OCI-LY1 (cell line): ENCODE data around the gene GAPDHS.
A peak's percentile ranks its signal among the peaks of the same experiment; 100 is the strongest.

Source experiments
- H2AFZ ChIP-seq: fragments of 200-600 bp; sonication (generic), shearing (Covaris generic); 2 replicates; pipeline ENCODE4 v1.6.0; 2014; ENCODE audit warnings: antibody characterized with exemption, mild to moderate bottlenecking, low read length
- H3F3A ChIP-seq: fragments of 200-600 bp; sonication (generic), shearing (Covaris generic); 2 replicates; pipeline ENCODE4 v1.6.0; 2014; ENCODE audit warnings: mild to moderate bottlenecking, antibody characterized with exemption, low read length, moderate library complexity; ENCODE audit not compliant: insufficient read depth
- H3K27ac ChIP-seq: fragments of 200-600 bp; sonication (generic); 2 replicates; pipeline ENCODE4 v1.5.1; 2014; ENCODE audit warnings: low read length, mixed run types, mild to moderate bottlenecking, low read depth; ENCODE audit not compliant: poor library complexity, severe bottlenecking
- H3K27me3 ChIP-seq: fragments of 200-600 bp; sonication (generic); 2 replicates; pipeline ENCODE4 v1.6.0; 2014; ENCODE audit warnings: antibody characterized with exemption, mild to moderate bottlenecking, low read length, moderate library complexity; ENCODE audit not compliant: insufficient read depth
- H3K36me3 ChIP-seq: fragments of 200-600 bp; sonication (generic); 2 replicates; pipeline ENCODE4 v1.6.1; 2014; ENCODE audit warnings: mild to moderate bottlenecking, antibody characterized with exemption, low read length, moderate library complexity, mixed read lengths; ENCODE audit not compliant: insufficient read depth
- H3K4me1 ChIP-seq: fragments of 200-600 bp; sonication (generic); 2 replicates; pipeline ENCODE4 v1.5.1; 2014; ENCODE audit warnings: mild to moderate bottlenecking, low read length, moderate library complexity; ENCODE audit not compliant: insufficient read depth, severe bottlenecking
- H3K4me2 ChIP-seq: fragments of 200-600 bp; sonication (generic), shearing (Covaris generic); 2 replicates; pipeline ENCODE4 v1.6.1; 2014; ENCODE audit warnings: low read length
- H3K4me3 ChIP-seq: fragments of 200-600 bp; sonication (generic); 2 replicates; pipeline ENCODE4 v1.5.1; 2014; ENCODE audit warnings: low read length, low read depth, mild to moderate bottlenecking, mixed read lengths; ENCODE audit not compliant: poor library complexity, severe bottlenecking
- H3K79me2 ChIP-seq: fragments of 200-600 bp; shearing (Covaris generic); 2 replicates; pipeline ENCODE4 v1.6.1; 2016; ENCODE audit warnings: mixed run types, low read length, mixed read lengths; ENCODE audit not compliant: insufficient read depth
- H3K9ac ChIP-seq: fragments of 200-600 bp; sonication (generic), shearing (Covaris generic); 2 replicates; pipeline ENCODE4 v1.6.1; 2014; ENCODE audit warnings: mild to moderate bottlenecking, low read length, mixed read lengths
- H3K9me2 ChIP-seq: fragments of 200-600 bp; sonication (generic), shearing (Covaris generic); 2 replicates; pipeline ENCODE4 v1.6.1; 2014; ENCODE audit warnings: low read depth, mild to moderate bottlenecking, low read length, mixed read lengths
- H3K9me3 ChIP-seq: fragments of 200-600 bp; shearing (Covaris generic); 2 replicates; pipeline ENCODE4 v1.6.1; 2014; ENCODE audit warnings: low read length, mixed read lengths
- H4K20me1 ChIP-seq: fragments of 200-600 bp; sonication (generic), shearing (Covaris generic); 2 replicates; pipeline ENCODE4 v1.6.0; 2016; ENCODE audit warnings: mild to moderate bottlenecking, low read length; ENCODE audit not compliant: insufficient read depth
- EZH2 ChIP-seq: fragments of 200-600 bp; sonication (generic), shearing (Covaris generic); IDR thresholded peaks from 2 replicates; pipeline ENCODE4 v1.8.0; 2017; ENCODE audit warnings: borderline replicate concordance, mixed run types, mild to moderate bottlenecking, antibody characterized with exemption, low read length, moderate library complexity, mixed read lengths
- TF ChIP-seq, protein P1 (sequence below): fragments of 200-600 bp; sonication (generic), shearing (Covaris generic); IDR thresholded peaks from 2 replicates; pipeline ENCODE4 v1.5.1; 2017; ENCODE audit warnings: mild to moderate bottlenecking, antibody characterized with exemption, low read length, moderate library complexity, mixed read lengths

GAPDHS gene

DNA sequence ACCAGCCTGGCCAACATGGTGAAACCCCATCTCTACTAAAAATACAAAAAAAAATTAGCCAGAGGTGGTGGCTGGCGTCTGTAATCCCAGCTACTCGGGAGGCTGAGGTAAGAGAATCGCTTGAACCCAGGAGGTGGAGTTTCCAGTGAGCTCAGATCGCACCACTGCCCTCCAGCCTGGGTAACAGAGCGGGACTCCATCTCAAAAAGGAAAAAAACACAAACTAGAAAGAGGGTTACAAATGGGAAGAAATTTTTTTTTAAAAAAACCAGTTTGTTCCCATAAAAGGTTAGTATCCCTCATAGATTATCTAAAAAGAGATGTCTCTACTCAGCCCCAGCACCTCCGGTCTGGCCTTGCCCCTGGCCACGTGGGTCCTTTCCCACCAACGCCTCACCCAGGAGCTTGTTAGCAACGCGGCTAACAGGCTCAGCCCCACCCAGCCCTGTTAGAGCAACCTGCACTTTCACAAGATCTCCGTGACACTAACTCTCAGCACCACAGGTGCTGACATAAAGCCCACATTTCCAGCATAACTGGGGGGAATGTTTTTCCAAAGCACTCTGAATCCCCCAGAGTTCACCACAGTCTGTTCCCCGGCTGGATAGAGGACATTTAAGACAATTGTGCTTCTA, 24.1 kb upstream of the GAPDHS start:
- Histone ChIP-seq H3F3A (no peaks in the 10 kb centered on the region), H3K4me2 (no peak overlapping the region), H2AFZ (no peak overlapping the region), H3K79me2 (no peaks in the 10 kb centered on the region), H3K4me3 (no peak overlapping the region), H3K9me2 (no peaks in the 10 kb centered on the region), H3K9ac (no peak overlapping the region), H3K9me3 (no peaks in the 10 kb centered on the region), H3K36me3 (no peaks in the 10 kb centered on the region), H3K27me3 (peaks cover 7% of the 10 kb centered on the region; the same call in 1 of the 2 replicates), H3K27ac (no peak overlapping the region), H4K20me1 (no peaks in the 10 kb centered on the region), H3K4me1 (no peaks in the 10 kb centered on the region)
- no peak for TF ChIP-seq EZH2
- TF ChIP-seq, protein P1, sequence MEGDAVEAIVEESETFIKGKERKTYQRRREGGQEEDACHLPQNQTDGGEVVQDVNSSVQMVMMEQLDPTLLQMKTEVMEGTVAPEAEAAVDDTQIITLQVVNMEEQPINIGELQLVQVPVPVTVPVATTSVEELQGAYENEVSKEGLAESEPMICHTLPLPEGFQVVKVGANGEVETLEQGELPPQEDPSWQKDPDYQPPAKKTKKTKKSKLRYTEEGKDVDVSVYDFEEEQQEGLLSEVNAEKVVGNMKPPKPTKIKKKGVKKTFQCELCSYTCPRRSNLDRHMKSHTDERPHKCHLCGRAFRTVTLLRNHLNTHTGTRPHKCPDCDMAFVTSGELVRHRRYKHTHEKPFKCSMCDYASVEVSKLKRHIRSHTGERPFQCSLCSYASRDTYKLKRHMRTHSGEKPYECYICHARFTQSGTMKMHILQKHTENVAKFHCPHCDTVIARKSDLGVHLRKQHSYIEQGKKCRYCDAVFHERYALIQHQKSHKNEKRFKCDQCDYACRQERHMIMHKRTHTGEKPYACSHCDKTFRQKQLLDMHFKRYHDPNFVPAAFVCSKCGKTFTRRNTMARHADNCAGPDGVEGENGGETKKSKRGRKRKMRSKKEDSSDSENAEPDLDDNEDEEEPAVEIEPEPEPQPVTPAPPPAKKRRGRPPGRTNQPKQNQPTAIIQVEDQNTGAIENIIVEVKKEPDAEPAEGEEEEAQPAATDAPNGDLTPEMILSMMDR = no peak

DNA sequence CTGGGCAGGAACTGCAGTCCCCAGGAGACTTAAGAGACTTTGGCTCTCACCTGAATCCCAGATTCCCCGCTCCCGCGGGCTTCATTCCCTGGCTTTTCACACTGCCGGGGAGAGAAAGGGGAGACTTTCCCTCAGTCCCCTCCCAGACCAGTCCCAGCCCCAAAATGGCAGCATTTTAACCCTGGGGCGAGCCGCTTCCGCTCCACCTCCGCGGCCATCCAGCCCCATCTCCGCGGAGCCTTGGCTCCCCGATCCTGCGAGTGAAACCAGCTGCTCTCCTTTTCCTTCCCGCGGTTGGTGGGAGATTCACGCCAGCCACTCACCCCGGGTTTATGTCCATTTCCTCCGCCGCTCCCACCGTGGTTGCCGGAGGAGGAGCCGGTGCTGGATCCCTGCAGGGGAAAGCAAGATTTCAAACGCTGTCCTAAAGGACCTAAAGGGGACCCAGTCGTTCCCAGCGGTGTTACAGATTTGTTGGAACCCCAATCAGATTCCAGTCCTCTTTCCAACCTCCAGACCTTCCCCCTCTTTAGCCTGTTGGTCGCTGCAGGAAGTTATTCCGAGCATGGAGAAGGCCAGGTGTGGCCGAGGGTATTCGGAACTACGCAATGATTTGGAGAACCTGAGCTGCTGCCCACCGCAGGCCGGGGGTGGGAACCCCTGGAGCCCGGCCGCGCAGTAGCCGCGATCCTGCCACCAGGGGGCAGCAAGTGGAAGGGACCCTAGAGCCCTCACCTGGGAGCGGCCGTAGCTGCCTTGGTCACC, 23.2 kb upstream of the GAPDHS start:
- TF ChIP-seq, protein P1 = peak; percentile 90
- no peak for TF ChIP-seq EZH2
- no peaks in the 10 kb centered on the region for H3K9me3 ChIP-seq
- H3K79me2 ChIP-seq = no peaks in the 10 kb centered on the region
- H3K36me3 ChIP-seq = no peaks in the 10 kb centered on the region
- H3K4me3 ChIP-seq = no peak overlapping the region
- no peak overlapping the region for H2AFZ ChIP-seq
- H4K20me1 ChIP-seq = no peaks in the 10 kb centered on the region
- H3K9ac ChIP-seq = no peak overlapping the region
- no peaks in the 10 kb centered on the region for H3K4me1 ChIP-seq
- H3K9me2 ChIP-seq = no peaks in the 10 kb centered on the region
- no peak overlapping the region for H3K27ac ChIP-seq
- H3K27me3 ChIP-seq = peaks cover 7% of the 10 kb centered on the region; the same call in 1 of the 2 replicates
- H3K4me2 ChIP-seq = no peak overlapping the region
- no peaks in the 10 kb centered on the region for H3F3A ChIP-seq

DNA sequence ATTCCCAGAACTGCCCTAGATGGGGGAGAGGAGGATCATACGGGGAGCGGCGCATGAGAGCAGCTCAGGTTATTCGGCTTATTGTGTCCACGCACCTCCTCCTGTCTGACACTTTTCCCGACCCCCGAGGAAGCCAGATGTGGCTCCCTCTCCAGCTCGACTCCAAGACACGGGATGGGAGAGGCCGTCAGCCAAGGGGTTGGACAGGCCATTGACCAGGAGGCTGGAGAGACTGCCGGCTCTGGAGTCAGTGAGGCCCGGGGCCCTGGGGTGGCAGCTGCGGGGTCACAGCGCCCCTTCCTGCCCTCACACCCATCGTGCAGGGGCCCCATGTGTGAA, 22.7 kb upstream of the GAPDHS start:
- H3K9ac ChIP-seq = no peak overlapping the region
- no peaks in the 10 kb centered on the region for H3K36me3 ChIP-seq
- H3K27me3 ChIP-seq = peaks cover 7% of the 10 kb centered on the region; the same call in 1 of the 2 replicates
- H3K9me3 ChIP-seq = no peaks in the 10 kb centered on the region
- H4K20me1 ChIP-seq = no peaks in the 10 kb centered on the region
- no peaks in the 10 kb centered on the region for H3F3A ChIP-seq
- no peaks in the 10 kb centered on the region for H3K9me2 ChIP-seq
- H3K4me2 ChIP-seq = no peak overlapping the region
- no peak overlapping the region for H2AFZ ChIP-seq
- H3K79me2 ChIP-seq = no peaks in the 10 kb centered on the region
- H3K27ac ChIP-seq = no peak overlapping the region
- no peak for TF ChIP-seq EZH2
- TF ChIP-seq, protein P1 = no peak
- no peak overlapping the region for H3K4me3 ChIP-seq
- no peaks in the 10 kb centered on the region for H3K4me1 ChIP-seq
